Neural cell (in vitro differentiated cells): ENCODE data around the gene MFF. TPM values are rescaled to one million over a fixed set of nuclear protein-coding genes. Genes with fewer than 3 reads are reported as not detected.

Experiments used
- H2AFZ ChIP-seq: fragments of 200-600, 300-800 bp; sonication (generic), shearing (Covaris generic); 2 replicates; pipeline ENCODE4 v1.6.0; 2014; ENCODE audit warnings: low read depth, mild to moderate bottlenecking, antibody characterized with exemption, low read length, moderate library complexity
- H3F3A ChIP-seq: fragments of 200-600 bp; shearing (Covaris generic); 2 replicates; pipeline ENCODE4 v1.6.1; 2016; ENCODE audit warnings: mild to moderate bottlenecking, moderate library complexity, mixed read lengths, antibody characterized with exemption, low read length; ENCODE audit not compliant: insufficient read depth, poor library complexity, severe bottlenecking
- H3K27ac ChIP-seq: fragments of 200-600, 300-800 bp; sonication (generic), shearing (Covaris generic); 2 replicates; pipeline ENCODE4 v1.5.1; 2014; ENCODE audit warnings: mild to moderate bottlenecking, low read length, moderate library complexity
- H3K27me3 ChIP-seq: fragments of 300-800, 200-600 bp; sonication (generic), shearing (Covaris generic); 2 replicates; pipeline ENCODE4 v1.6.0; 2014; ENCODE audit warnings: mild to moderate bottlenecking, low read depth, low read length, moderate library complexity; ENCODE audit not compliant: insufficient read depth
- H3K36me3 ChIP-seq: fragments of 300-800, 200-600 bp; sonication (generic), shearing (Covaris generic); 2 replicates; pipeline ENCODE4 v1.5.1; 2014; ENCODE audit warnings: mild to moderate bottlenecking, antibody characterized with exemption, low read length, moderate library complexity; ENCODE audit not compliant: insufficient read depth
- H3K4me2 ChIP-seq: fragments of 300-800, 200-600 bp; sonication (generic), shearing (Covaris generic); 2 replicates; pipeline ENCODE4 v1.6.0; 2014; ENCODE audit warnings: mild to moderate bottlenecking, low read length
- H3K4me3 ChIP-seq: fragments of 300-800, 200-600 bp; sonication (generic), shearing (Covaris generic); 2 replicates; pipeline ENCODE4 v1.5.1; 2014; ENCODE audit warnings: mild to moderate bottlenecking, low read length, moderate library complexity
- H3K79me2 ChIP-seq: fragments of 200-600 bp; shearing (Covaris generic); replicated peaks from 2 replicates; pipeline ENCODE4 v1.6.0; 2014; ENCODE audit warnings: mild to moderate bottlenecking, low read length, moderate library complexity; ENCODE audit not compliant: insufficient read depth
- H3K9ac ChIP-seq: fragments of 300-800, 200-600 bp; sonication (generic), shearing (Covaris generic); 2 replicates; pipeline ENCODE4 v1.6.1; 2016; ENCODE audit warnings: mild to moderate bottlenecking, low read length, mixed read lengths
- H3K9me2 ChIP-seq: fragments of 200-600 bp; shearing (Covaris generic); 2 replicates; pipeline ENCODE4 v1.6.1; 2016; ENCODE audit warnings: mild to moderate bottlenecking, low read length, mixed read lengths; ENCODE audit not compliant: insufficient read depth
- H3K9me3 ChIP-seq: fragments of 200-600, 300-800 bp; sonication (generic), shearing (Covaris generic); 2 replicates; pipeline ENCODE4 v1.6.1; 2016; ENCODE audit warnings: mild to moderate bottlenecking, mixed run types, low read length, moderate library complexity, mixed read lengths
- H4K20me1 ChIP-seq: fragments of 200-600 bp; shearing (Covaris generic); 2 replicates; pipeline ENCODE4 v1.6.1; 2016; ENCODE audit warnings: mild to moderate bottlenecking, mixed run types; ENCODE audit not compliant: insufficient read depth
- EP300 ChIP-seq: fragments of 450-650 bp; conservative IDR thresholded peaks from 2 replicates; pipeline ENCODE4 v1.6.1; 2014; ENCODE audit warnings: antibody characterized with exemption, mild to moderate bottlenecking, moderate library complexity; ENCODE audit not compliant: poor library complexity, severe bottlenecking
- EZH2 ChIP-seq: fragments of 200-600, 300-800 bp; shearing (Covaris generic), sonication (generic); IDR thresholded peaks from 2 replicates; pipeline ENCODE4 v1.6.1; 2014; ENCODE audit warnings: antibody characterized with exemption, low read length, borderline replicate concordance, mild to moderate bottlenecking; ENCODE audit not compliant: insufficient read depth, poor library complexity, severe bottlenecking
- MXI1 ChIP-seq: fragments of 450-650 bp; conservative IDR thresholded peaks from 2 replicates; pipeline ENCODE4 v1.6.1; 2014; ENCODE audit warnings: antibody characterized with exemption, mild to moderate bottlenecking; ENCODE audit not compliant: poor library complexity, severe bottlenecking
- POLR2AphosphoS5 ChIP-seq: IDR thresholded peaks from 2 replicates; pipeline ENCODE4 v1.6.1; 2012
- RAD21 ChIP-seq: fragments of 450-650 bp; conservative IDR thresholded peaks from 2 replicates; pipeline ENCODE4 v1.6.1; 2014; ENCODE audit warnings: antibody characterized with exemption, mild to moderate bottlenecking, moderate library complexity
- REST ChIP-seq: IDR thresholded peaks from 2 replicates; pipeline ENCODE4 v1.6.1; 2012; ENCODE audit warnings: borderline replicate concordance
- SMC3 ChIP-seq: fragments of 450-650 bp; conservative IDR thresholded peaks from 2 replicates; pipeline ENCODE4 v1.6.1; 2014; ENCODE audit warnings: antibody characterized with exemption, mild to moderate bottlenecking, moderate library complexity; ENCODE audit not compliant: poor library complexity
- TAF1 ChIP-seq: IDR thresholded peaks from 2 replicates; pipeline ENCODE4 v1.6.1; 2012; ENCODE audit warnings: low read depth
- polyA plus RNA-seq: library from polyadenylated mRNA; depleted of rRNA; stranded (reverse); fragments of >200 nt; gene quantifications from 2 replicates; pipeline ENCODE4 v1.2.3, GENCODE V29; 2014
- TF ChIP-seq, protein P1 (sequence below): fragments of 450-650 bp; IDR thresholded peaks from 2 replicates; pipeline ENCODE4 v1.5.1; 2014; ENCODE audit warnings: antibody characterized with exemption, mild to moderate bottlenecking, moderate library complexity; ENCODE audit not compliant: poor library complexity, severe bottlenecking

MFF gene
- polyA plus RNA-seq, 1 donor from 2014 or later: 192 TPM

DNA sequence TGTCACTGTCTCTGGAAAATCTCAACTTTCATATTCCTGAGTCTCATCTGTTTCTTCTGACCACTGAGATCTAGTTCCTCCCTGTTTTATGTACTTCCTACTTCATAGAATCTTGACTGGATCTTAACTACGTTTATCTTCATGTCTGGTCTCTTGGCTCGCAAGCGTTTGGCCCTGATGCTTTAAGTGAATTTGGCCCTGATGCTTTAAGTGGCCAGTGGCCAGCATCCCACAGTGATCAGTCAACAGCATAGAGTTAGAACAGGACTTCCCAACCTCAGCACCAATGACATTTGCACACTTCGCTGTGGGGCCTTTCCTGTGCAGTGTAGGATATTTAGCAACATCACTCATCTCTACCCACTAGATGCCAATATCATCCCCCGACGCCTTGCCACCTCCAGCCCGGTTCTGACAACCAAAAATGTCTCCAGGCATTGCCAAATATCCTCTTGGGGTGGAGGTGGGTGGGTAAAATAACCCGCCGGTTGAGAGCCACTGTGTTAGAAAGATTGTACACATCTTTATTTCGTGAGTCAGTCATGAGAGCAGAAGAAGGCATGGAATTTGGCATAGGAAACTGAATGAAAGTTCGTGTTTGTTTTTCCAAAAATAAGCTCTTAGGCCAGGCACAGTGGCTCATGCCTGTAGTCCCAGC, 41.8 kb downstream of the MFF start:
- no peak overlapping the region for H3K9ac ChIP-seq
- no peaks in the 10 kb centered on the region for H3F3A ChIP-seq
- no peaks in the 10 kb centered on the region for H4K20me1 ChIP-seq
- no peak overlapping the region for H3K4me3 ChIP-seq
- no peaks in the 10 kb centered on the region for H3K79me2 ChIP-seq
- H3K27ac ChIP-seq: no peak overlapping the region
- no peaks in the 10 kb centered on the region for H3K36me3 ChIP-seq
- no peaks in the 10 kb centered on the region for H3K9me2 ChIP-seq
- H3K9me3 ChIP-seq: no peaks in the 10 kb centered on the region
- TF ChIP-seq REST: no peak
- TF ChIP-seq RAD21: no peak
- no peak for TF ChIP-seq EP300
- no peak for TF ChIP-seq TAF1
- no peak for TF ChIP-seq SMC3
- no peak for TF ChIP-seq EZH2
- TF ChIP-seq POLR2AphosphoS5: no peak
- TF ChIP-seq, protein P1, sequence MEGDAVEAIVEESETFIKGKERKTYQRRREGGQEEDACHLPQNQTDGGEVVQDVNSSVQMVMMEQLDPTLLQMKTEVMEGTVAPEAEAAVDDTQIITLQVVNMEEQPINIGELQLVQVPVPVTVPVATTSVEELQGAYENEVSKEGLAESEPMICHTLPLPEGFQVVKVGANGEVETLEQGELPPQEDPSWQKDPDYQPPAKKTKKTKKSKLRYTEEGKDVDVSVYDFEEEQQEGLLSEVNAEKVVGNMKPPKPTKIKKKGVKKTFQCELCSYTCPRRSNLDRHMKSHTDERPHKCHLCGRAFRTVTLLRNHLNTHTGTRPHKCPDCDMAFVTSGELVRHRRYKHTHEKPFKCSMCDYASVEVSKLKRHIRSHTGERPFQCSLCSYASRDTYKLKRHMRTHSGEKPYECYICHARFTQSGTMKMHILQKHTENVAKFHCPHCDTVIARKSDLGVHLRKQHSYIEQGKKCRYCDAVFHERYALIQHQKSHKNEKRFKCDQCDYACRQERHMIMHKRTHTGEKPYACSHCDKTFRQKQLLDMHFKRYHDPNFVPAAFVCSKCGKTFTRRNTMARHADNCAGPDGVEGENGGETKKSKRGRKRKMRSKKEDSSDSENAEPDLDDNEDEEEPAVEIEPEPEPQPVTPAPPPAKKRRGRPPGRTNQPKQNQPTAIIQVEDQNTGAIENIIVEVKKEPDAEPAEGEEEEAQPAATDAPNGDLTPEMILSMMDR: no peak
- TF ChIP-seq MXI1: no peak
- no peak overlapping the region for H3K4me2 ChIP-seq
- H2AFZ ChIP-seq: no peak overlapping the region
- H3K27me3 ChIP-seq: no peaks in the 10 kb centered on the region

GRCh38 chr2:227367427-227367795, 42.4 kb downstream of the MFF start:
- Histone ChIP-seq H3K9me2 (no peaks in the 10 kb centered on the region), H3F3A (no peaks in the 10 kb centered on the region), H3K9ac (no peak overlapping the region), H3K27me3 (no peaks in the 10 kb centered on the region), H4K20me1 (no peaks in the 10 kb centered on the region), H2AFZ (no peak overlapping the region), H3K4me3 (no peak overlapping the region), H3K4me2 (no peak overlapping the region), H3K27ac (no peak overlapping the region), H3K9me3 (no peaks in the 10 kb centered on the region), H3K79me2 (no peaks in the 10 kb centered on the region), H3K36me3 (no peaks in the 10 kb centered on the region)
- TF ChIP-seq MXI1 (no peak), TAF1 (no peak), EZH2 (no peak), EP300 (no peak), POLR2AphosphoS5 (no peak), REST (no peak), SMC3 (no peak), RAD21 (no peak)
- TF ChIP-seq, protein P1: no peak
